GM12891 (cell line): ENCODE measurements around the gene MIS12.

ENCODE experiments used
- POLR2A ChIP-seq: IDR thresholded peaks from 2 replicates; pipeline ENCODE4 v1.6.1; 2011; ENCODE audit warnings: low read depth, low read length, control low read depth
- POLR2AphosphoS5 ChIP-seq: IDR thresholded peaks from 2 replicates; pipeline ENCODE4 v1.6.1; 2011; ENCODE audit warnings: low read depth, low read length, control low read depth
- POU2F2 ChIP-seq: IDR thresholded peaks from 2 replicates; pipeline ENCODE4 v1.6.1; 2011; ENCODE audit warnings: low read depth, mild to moderate bottlenecking, control low read depth, low read length, moderate library complexity
- SPI1 ChIP-seq: IDR thresholded peaks from 2 replicates; pipeline ENCODE4 v1.6.1; 2011; ENCODE audit warnings: low read depth, low read length, control low read depth
- TAF1 ChIP-seq: IDR thresholded peaks from 2 replicates; pipeline ENCODE4 v1.6.1; 2011; ENCODE audit warnings: low read depth, low read length, control low read depth

DNA sequence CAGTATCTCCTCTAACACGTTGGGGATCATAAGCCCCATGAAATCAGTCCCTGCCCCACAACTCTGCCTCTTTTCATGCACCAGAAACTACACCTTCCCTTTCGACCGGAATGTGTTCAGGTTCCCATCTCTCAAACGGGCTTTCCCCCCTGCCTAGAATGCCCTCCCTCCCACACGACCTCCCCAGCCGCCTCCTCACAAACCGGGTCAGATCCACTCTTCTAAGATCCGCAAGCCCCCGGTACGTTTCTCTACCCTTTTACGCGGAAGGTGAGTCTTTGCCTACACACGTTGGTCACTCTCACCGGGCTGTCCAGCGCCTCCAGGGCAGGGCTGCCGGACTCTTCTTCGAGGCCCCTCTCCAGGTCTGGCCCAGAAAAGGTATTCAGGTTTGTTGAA lies 18.3 kb upstream of the MIS12 start:
- TF ChIP-seq TAF1 (no peak), POLR2A (no peak), SPI1 (no peak), POLR2AphosphoS5 (no peak), POU2F2 (no peak)
